GM12878 (cell line): ENCODE results near the gene TNPO2. TPM values are rescaled to one million over a fixed set of nuclear protein-coding genes. Genes with fewer than 3 reads are reported as not detected.

Experiments
- BACH1 ChIP-seq: fragments of 450-650 bp; IDR thresholded peaks from 2 replicates; pipeline ENCODE4 v1.6.1; 2017; ENCODE audit warnings: mild to moderate bottlenecking, borderline replicate concordance
- EGR1 ChIP-seq, 2 experiments: IDR thresholded peaks; 1 replicate in 1 of 2; 2 replicates in 1 of 2; pipeline ENCODE4 v1.6.1; 2011 to 2012; ENCODE audit warnings: low read depth in 2 of 2, low read length in 2 of 2, borderline replicate concordance in 1 of 2, mild to moderate bottlenecking in 1 of 2, moderate library complexity in 1 of 2
- ETV6 ChIP-seq, 2 experiments: fragments of 450-650 bp in 1 of 2; IDR thresholded peaks in 1 of 2; conservative IDR thresholded peaks in 1 of 2; 2 replicates each; pipeline ENCODE4 v1.6.1; 2014; ENCODE audit warnings: antibody characterized with exemption in 1 of 2, borderline replicate concordance in 1 of 2, low read depth in 1 of 2, mild to moderate bottlenecking in 1 of 2, moderate library complexity in 1 of 2
- FOS ChIP-seq: IDR thresholded peaks from 3 replicates; pipeline ENCODE4 v1.6.1; 2011; ENCODE audit warnings: borderline replicate concordance; ENCODE audit not compliant: insufficient read length; ENCODE audit errors: extremely low read depth
- FOXK2 ChIP-seq: fragments of 450-650 bp; IDR thresholded peaks from 2 replicates; pipeline ENCODE4 v1.6.1; 2017; ENCODE audit warnings: mild to moderate bottlenecking, moderate library complexity
- HCFC1 ChIP-seq: fragments of 150-350 bp; IDR thresholded peaks from 2 replicates; pipeline ENCODE4 v1.6.1; 2014; ENCODE audit warnings: low read length
- IKZF1 ChIP-seq: fragments of 450-650 bp; conservative IDR thresholded peaks from 2 replicates; pipeline ENCODE4 v1.6.1; 2017; ENCODE audit warnings: antibody characterized with exemption, mild to moderate bottlenecking
- JUNB ChIP-seq: IDR thresholded peaks from 2 replicates; pipeline ENCODE4 v1.6.1; 2016; ENCODE audit warnings: antibody characterized with exemption, mild to moderate bottlenecking
- LARP7 ChIP-seq: fragments of 450-650 bp; IDR thresholded peaks from 2 replicates; pipeline ENCODE4 v1.6.1; 2017; ENCODE audit warnings: mild to moderate bottlenecking
- NRF1 ChIP-seq: conservative IDR thresholded peaks from 2 replicates; pipeline ENCODE4 v1.6.1; 2011; ENCODE audit warnings: mild to moderate bottlenecking, low read depth, low read length, improper control_type of control experiment
- PAX5 ChIP-seq: IDR thresholded peaks from 2 replicates; pipeline ENCODE4 v1.6.1; 2011; ENCODE audit warnings: low read depth, low read length, borderline replicate concordance
- SIX5 ChIP-seq: IDR thresholded peaks from 2 replicates; pipeline ENCODE4 v1.6.1; 2011; ENCODE audit warnings: mild to moderate bottlenecking, low read depth, low read length, moderate library complexity; ENCODE audit not compliant: severe bottlenecking
- SMARCA5 ChIP-seq: fragments of 450-650 bp; IDR thresholded peaks from 2 replicates; pipeline ENCODE4 v1.6.1; 2017; ENCODE audit warnings: mild to moderate bottlenecking
- SREBF1 ChIP-seq: IDR thresholded peaks from 2 replicates; pipeline ENCODE4 v1.6.1; 2012; ENCODE audit warnings: mild to moderate bottlenecking, low read length
- TCF12 ChIP-seq: IDR thresholded peaks from 2 replicates; pipeline ENCODE4 v1.6.1; 2011; ENCODE audit warnings: low read depth, mild to moderate bottlenecking, low read length
- polyA plus RNA-seq, 11 experiments: library from polyadenylated mRNA; depleted of rRNA in 4 of 11; unstranded in 6 of 11; stranded (reverse) in 5 of 11; fragments of >200 nt; fragmentation: Nextera tagmentation in 4 of 11; fragmentation: Illumina TruSeq in 1 of 11; extraction: Ambion mirVana in 4 of 11; extraction: Trizol in 1 of 11; gene quantifications; 1 replicate in 1 of 11; 2 replicates in 10 of 11; pipeline versions ENCODE4 v1.2.1 to v1.2.3, GENCODE V29; 2011 to 2016; ENCODE audit warnings: inconsistent platforms in 2 of 11, missing spikeins in 2 of 11, low read depth in 1 of 11
- total RNA-seq, 4 experiments: library from RNA; depleted of rRNA in 3 of 4; stranded (reverse); fragments of >200 nt in 3 of 4; fragmentation: Illumina TruSeq in 1 of 4; extraction: Trizol in 1 of 4; gene quantifications; 2 replicates each; pipeline versions ENCODE4 v1.2.1 to v1.2.3, GENCODE V29; 2013 to 2021
- TF ChIP-seq, protein P1 (sequence below): fragments of 450-650 bp; conservative IDR thresholded peaks from 2 replicates; pipeline ENCODE4 v1.6.1; 2017; ENCODE audit warnings: mild to moderate bottlenecking, moderate library complexity
- TF ChIP-seq, protein P2 (sequence below): IDR thresholded peaks from 2 replicates; pipeline ENCODE4 v1.6.1; 2012; ENCODE audit warnings: low read depth, low read length, improper control_type of control experiment
- TF ChIP-seq, protein P3 (sequence below): fragments of 450-650 bp; formaldehyde crosslinking; IDR thresholded peaks from 2 replicates; pipeline ENCODE4 v1.5.0; 2022; ENCODE audit warnings: mild to moderate bottlenecking, missing genetic modification characterization
- TF ChIP-seq, protein P4 (sequence below): IDR thresholded peaks from 2 replicates; pipeline ENCODE4 v1.6.1; 2012; ENCODE audit warnings: mild to moderate bottlenecking, low read depth, low read length

Gene TNPO2
- total and polyA plus RNA-seq, 10 of the 15 experiments (the other 5 are each of a cell fraction or from before 2014, with no cell fraction given) = 5.5 to 99.7 (median 29.6) TPM

DNA sequence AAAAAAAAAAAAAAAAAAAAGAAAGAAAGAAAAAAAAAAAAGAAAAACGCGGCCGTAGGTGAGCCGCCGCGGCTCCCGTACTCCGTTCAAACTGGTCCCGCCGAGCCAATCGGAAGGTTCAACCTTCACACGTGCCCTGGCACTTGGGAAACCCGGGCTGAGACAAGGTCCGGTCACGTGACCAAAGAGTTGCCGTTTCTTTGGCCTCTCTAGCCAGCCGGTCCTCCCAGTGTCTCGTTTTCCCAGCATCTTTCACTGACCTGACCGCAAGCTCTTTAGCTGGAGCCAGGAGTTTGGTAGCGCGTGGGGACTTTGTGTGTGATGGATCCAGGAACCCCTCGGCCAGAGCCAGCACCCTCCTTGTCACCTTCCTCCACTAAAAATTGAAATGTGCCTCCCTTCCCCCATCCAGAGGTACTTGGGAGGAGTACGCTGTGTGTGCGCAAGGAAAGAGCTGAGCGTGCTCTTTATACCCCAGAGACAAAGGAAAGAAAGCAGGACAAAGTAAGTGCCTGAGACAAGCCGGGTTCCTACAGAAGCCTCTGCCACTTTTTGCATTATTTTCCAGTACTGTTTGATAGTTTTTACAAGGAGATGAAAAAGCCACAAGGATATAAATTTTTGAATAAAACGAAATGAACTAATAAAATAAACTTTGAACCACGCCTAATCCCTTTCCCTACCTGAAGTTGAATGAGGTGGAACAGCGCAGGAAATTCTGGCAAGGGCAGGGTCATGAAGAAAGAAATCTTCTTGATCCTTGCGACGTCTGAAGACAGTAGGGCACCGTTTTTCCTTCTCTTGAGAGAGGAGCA is 959 bp downstream of the TNPO2 start (continued):
- TF ChIP-seq EGR1 (IDR thresholded peaks at IDR 0.05; ENCODE audit: borderline replicate concordance in 1 of 2, low read depth in 2 of 2, low read length in 2 of 2) (no peak), IKZF1 (peak; percentile 92), LARP7 (peak; percentile 13; the same call in 1 of the 2 replicates), FOXK2 (peak; percentile 66), BACH1 (peak; percentile 4; the same call in 1 of the 2 replicates), PAX5 (no peak), SREBF1 (no peak; the same call in 1 of the 2 replicates), TCF12 (no peak), SMARCA5 (no peak), ETV6 (conservative IDR thresholded peaks at IDR 0.05 in 1 of 2, IDR thresholded peaks at IDR 0.05 in 1 of 2; ENCODE audit: borderline replicate concordance in 1 of 2, low read depth in 1 of 2) (no peak), HCFC1 (peak; percentile 73), NRF1 (no peak), FOS (peak; percentile 29), JUNB (no peak; the same call in 1 of the 2 replicates), SIX5 (peak; percentile 51)
- TF ChIP-seq, protein P1, sequence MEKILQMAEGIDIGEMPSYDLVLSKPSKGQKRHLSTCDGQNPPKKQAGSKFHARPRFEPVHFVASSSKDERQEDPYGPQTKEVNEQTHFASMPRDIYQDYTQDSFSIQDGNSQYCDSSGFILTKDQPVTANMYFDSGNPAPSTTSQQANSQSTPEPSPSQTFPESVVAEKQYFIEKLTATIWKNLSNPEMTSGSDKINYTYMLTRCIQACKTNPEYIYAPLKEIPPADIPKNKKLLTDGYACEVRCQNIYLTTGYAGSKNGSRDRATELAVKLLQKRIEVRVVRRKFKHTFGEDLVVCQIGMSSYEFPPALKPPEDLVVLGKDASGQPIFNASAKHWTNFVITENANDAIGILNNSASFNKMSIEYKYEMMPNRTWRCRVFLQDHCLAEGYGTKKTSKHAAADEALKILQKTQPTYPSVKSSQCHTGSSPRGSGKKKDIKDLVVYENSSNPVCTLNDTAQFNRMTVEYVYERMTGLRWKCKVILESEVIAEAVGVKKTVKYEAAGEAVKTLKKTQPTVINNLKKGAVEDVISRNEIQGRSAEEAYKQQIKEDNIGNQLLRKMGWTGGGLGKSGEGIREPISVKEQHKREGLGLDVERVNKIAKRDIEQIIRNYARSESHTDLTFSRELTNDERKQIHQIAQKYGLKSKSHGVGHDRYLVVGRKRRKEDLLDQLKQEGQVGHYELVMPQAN = peak; percentile 75
- TF ChIP-seq, protein P2, sequence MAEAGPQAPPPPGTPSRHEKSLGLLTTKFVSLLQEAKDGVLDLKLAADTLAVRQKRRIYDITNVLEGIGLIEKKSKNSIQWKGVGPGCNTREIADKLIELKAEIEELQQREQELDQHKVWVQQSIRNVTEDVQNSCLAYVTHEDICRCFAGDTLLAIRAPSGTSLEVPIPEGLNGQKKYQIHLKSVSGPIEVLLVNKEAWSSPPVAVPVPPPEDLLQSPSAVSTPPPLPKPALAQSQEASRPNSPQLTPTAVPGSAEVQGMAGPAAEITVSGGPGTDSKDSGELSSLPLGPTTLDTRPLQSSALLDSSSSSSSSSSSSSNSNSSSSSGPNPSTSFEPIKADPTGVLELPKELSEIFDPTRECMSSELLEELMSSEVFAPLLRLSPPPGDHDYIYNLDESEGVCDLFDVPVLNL = peak; percentile 52
- TF ChIP-seq, protein P3, sequence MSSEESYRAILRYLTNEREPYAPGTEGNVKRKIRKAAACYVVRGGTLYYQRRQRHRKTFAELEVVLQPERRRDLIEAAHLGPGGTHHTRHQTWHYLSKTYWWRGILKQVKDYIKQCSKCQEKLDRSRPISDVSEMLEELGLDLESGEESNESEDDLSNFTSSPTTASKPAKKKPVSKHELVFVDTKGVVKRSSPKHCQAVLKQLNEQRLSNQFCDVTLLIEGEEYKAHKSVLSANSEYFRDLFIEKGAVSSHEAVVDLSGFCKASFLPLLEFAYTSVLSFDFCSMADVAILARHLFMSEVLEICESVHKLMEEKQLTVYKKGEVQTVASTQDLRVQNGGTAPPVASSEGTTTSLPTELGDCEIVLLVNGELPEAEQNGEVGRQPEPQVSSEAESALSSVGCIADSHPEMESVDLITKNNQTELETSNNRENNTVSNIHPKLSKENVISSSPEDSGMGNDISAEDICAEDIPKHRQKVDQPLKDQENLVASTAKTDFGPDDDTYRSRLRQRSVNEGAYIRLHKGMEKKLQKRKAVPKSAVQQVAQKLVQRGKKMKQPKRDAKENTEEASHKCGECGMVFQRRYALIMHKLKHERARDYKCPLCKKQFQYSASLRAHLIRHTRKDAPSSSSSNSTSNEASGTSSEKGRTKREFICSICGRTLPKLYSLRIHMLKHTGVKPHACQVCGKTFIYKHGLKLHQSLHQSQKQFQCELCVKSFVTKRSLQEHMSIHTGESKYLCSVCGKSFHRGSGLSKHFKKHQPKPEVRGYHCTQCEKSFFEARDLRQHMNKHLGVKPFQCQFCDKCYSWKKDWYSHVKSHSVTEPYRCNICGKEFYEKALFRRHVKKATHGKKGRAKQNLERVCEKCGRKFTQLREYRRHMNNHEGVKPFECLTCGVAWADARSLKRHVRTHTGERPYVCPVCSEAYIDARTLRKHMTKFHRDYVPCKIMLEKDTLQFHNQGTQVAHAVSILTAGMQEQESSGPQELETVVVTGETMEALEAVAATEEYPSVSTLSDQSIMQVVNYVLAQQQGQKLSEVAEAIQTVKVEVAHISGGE (CRISPR knock-in tag) = peak; percentile 71
- TF ChIP-seq, protein P4, sequence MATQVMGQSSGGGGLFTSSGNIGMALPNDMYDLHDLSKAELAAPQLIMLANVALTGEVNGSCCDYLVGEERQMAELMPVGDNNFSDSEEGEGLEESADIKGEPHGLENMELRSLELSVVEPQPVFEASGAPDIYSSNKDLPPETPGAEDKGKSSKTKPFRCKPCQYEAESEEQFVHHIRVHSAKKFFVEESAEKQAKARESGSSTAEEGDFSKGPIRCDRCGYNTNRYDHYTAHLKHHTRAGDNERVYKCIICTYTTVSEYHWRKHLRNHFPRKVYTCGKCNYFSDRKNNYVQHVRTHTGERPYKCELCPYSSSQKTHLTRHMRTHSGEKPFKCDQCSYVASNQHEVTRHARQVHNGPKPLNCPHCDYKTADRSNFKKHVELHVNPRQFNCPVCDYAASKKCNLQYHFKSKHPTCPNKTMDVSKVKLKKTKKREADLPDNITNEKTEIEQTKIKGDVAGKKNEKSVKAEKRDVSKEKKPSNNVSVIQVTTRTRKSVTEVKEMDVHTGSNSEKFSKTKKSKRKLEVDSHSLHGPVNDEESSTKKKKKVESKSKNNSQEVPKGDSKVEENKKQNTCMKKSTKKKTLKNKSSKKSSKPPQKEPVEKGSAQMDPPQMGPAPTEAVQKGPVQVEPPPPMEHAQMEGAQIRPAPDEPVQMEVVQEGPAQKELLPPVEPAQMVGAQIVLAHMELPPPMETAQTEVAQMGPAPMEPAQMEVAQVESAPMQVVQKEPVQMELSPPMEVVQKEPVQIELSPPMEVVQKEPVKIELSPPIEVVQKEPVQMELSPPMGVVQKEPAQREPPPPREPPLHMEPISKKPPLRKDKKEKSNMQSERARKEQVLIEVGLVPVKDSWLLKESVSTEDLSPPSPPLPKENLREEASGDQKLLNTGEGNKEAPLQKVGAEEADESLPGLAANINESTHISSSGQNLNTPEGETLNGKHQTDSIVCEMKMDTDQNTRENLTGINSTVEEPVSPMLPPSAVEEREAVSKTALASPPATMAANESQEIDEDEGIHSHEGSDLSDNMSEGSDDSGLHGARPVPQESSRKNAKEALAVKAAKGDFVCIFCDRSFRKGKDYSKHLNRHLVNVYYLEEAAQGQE = no peak
